Mesendoderm (in vitro differentiated cells): Measurements from ENCODE around the gene PLPPR4.

Source experiments
- DNase-seq: peaks from one replicate; pipeline ENCODE4 v3.0.0; 2013
- H2AK5ac ChIP-seq: 2 replicates; pipeline ENCODE4 v1.6.1; 2013; ENCODE audit warnings: low read length, inconsistent platforms
- H2BK120ac ChIP-seq: 2 replicates; pipeline ENCODE4 v1.6.1; 2013; ENCODE audit warnings: low read depth, mild to moderate bottlenecking, low read length, moderate library complexity, mixed read lengths
- H2BK15ac ChIP-seq: replicated peaks from 2 replicates; pipeline ENCODE4 v1.6.1; 2013; ENCODE audit warnings: low read depth, mild to moderate bottlenecking, moderate library complexity
- H2BK5ac ChIP-seq: 2 replicates; pipeline ENCODE4 v1.6.1; 2013; ENCODE audit warnings: low read length, inconsistent platforms
- H3K18ac ChIP-seq: 2 replicates; pipeline ENCODE4 v1.6.1; 2013; ENCODE audit warnings: mild to moderate bottlenecking, low read length, mixed read lengths
- H3K23ac ChIP-seq: one replicate; pipeline ENCODE4 v1.6.1; 2013; ENCODE audit warnings: low read length
- H3K27ac ChIP-seq: 2 replicates; pipeline ENCODE4 v1.5.1; 2013; ENCODE audit warnings: low read depth, mild to moderate bottlenecking, inconsistent platforms, low read length, moderate library complexity
- H3K27me3 ChIP-seq: 2 replicates; pipeline ENCODE4 v1.6.1; 2013; ENCODE audit warnings: low read length, control low read depth, mild to moderate bottlenecking, inconsistent platforms; ENCODE audit not compliant: insufficient read depth, poor library complexity
- H3K36me3 ChIP-seq: 2 replicates; pipeline ENCODE4 v1.6.1; 2013; ENCODE audit warnings: low read length, inconsistent platforms; ENCODE audit not compliant: control insufficient read depth, insufficient read depth
- H3K4ac ChIP-seq: one replicate; pipeline ENCODE4 v1.6.1; 2013; ENCODE audit warnings: low read depth, mild to moderate bottlenecking, low read length, moderate library complexity
- H3K4me1 ChIP-seq: 2 replicates; pipeline ENCODE4 v1.6.1; 2013; ENCODE audit warnings: low read depth, low read length, inconsistent platforms; ENCODE audit not compliant: control insufficient read depth
- H3K4me2 ChIP-seq: 2 replicates; pipeline ENCODE4 v1.6.1; 2013; ENCODE audit warnings: low read length
- H3K4me3 ChIP-seq: 2 replicates; pipeline ENCODE4 v1.5.1; 2013; ENCODE audit warnings: mild to moderate bottlenecking, low read length
- H3K56ac ChIP-seq: one replicate; pipeline ENCODE4 v1.6.1; 2013; ENCODE audit warnings: low read length
- H3K79me1 ChIP-seq: 2 replicates; pipeline ENCODE4 v1.6.1; 2013; ENCODE audit warnings: low read length, inconsistent platforms
- H3K79me2 ChIP-seq: 2 replicates; pipeline ENCODE4 v1.6.1; 2013; ENCODE audit warnings: mild to moderate bottlenecking, low read length; ENCODE audit not compliant: control insufficient read depth, insufficient read depth
- H3K9ac ChIP-seq: 2 replicates; pipeline ENCODE4 v1.6.1; 2013; ENCODE audit warnings: low read length, inconsistent platforms
- H4K5ac ChIP-seq: one replicate; pipeline ENCODE4 v1.6.1; 2013; ENCODE audit warnings: low read length
- H4K8ac ChIP-seq: one replicate; pipeline ENCODE4 v1.6.1; 2013; ENCODE audit warnings: low read depth, mild to moderate bottlenecking, control low read depth, low read length, moderate library complexity
- WGBS: extraction: QIAGEN DNeasy Blood & Tissue Kit; methylation state at CpG from one replicate; pipeline ENCODE4 v1.1.7; 2013; ENCODE audit warnings: low lambda C conversion rate, missing lambda C conversion rate; ENCODE audit not compliant: insufficient coverage; ENCODE audit errors: extremely low coverage; 5-methylcytosine and 5-hydroxymethylcytosine counted together

The PLPPR4 gene

GRCh38 chr1:99348397-99349132, 84.3 kb downstream of the PLPPR4 start:
- Histone ChIP-seq H3K79me1 (no peaks in the 10 kb centered on the region), H4K5ac (no peak overlapping the region), H3K23ac (no peak overlapping the region), H2BK15ac (no peak overlapping the region), H3K4me1 (no peaks in the 10 kb centered on the region), H3K79me2 (no peaks in the 10 kb centered on the region), H2BK5ac (no peak overlapping the region), H3K9ac (no peak overlapping the region), H3K56ac (no peak overlapping the region), H3K4ac (no peak overlapping the region), H3K36me3 (no peaks in the 10 kb centered on the region), H3K27ac (no peak overlapping the region), H3K4me2 (no peak overlapping the region), H3K27me3 (no peaks in the 10 kb centered on the region), H4K8ac (no peak overlapping the region), H2BK120ac (no peak overlapping the region), H3K4me3 (no peak overlapping the region), H3K18ac (no peak overlapping the region), H2AK5ac (no peak overlapping the region)
- no peak for DNase-seq
- WGBS = no CpG with 5 or more reads among the region's 5 CpGs

DNA sequence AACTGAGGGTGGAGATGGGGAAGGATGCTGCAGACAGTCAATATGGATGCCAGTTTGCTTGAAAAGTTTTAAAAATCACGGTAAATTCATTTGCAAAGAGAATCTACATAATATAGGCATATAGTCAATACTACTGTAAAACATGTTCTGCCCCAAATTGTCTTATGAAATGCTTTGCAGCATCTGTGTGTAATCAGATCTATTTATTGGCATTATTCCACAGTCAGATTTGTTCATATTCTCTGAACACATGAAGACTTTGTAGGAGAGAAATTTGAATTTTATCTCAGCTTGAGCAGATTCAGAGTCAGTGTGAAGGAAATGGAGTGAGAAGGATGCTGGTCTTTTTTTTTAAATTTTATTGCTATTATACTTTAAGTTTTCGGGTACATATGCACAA, 88.5 kb downstream of the PLPPR4 start:
- no peak overlapping the region for H2AK5ac ChIP-seq
- no peak overlapping the region for H3K9ac ChIP-seq
- no peak for DNase-seq
- H2BK5ac ChIP-seq = no peak overlapping the region
- H3K23ac ChIP-seq = no peak overlapping the region
- no peak overlapping the region for H3K27ac ChIP-seq
- no peaks in the 10 kb centered on the region for H3K79me1 ChIP-seq
- H3K4me3 ChIP-seq = no peak overlapping the region
- no peak overlapping the region for H3K18ac ChIP-seq
- no peak overlapping the region for H4K8ac ChIP-seq
- H3K79me2 ChIP-seq = no peaks in the 10 kb centered on the region
- no peak overlapping the region for H3K4ac ChIP-seq
- H3K27me3 ChIP-seq = no peaks in the 10 kb centered on the region
- WGBS = no CpG with 5 or more reads among the region's 2 CpGs
- H2BK15ac ChIP-seq = no peak overlapping the region
- H3K56ac ChIP-seq = no peak overlapping the region
- H3K4me2 ChIP-seq = no peak overlapping the region
- H2BK120ac ChIP-seq = no peak overlapping the region
- H3K36me3 ChIP-seq = no peaks in the 10 kb centered on the region
- H3K4me1 ChIP-seq = no peaks in the 10 kb centered on the region
- no peak overlapping the region for H4K5ac ChIP-seq

GRCh38 chr1:99358770-99359169, 94.5 kb downstream of the PLPPR4 start:
- H3K4ac ChIP-seq = no peak overlapping the region
- H3K18ac ChIP-seq = no peak overlapping the region
- H3K4me1 ChIP-seq = no peaks in the 10 kb centered on the region
- no peaks in the 10 kb centered on the region for H3K79me2 ChIP-seq
- no peak overlapping the region for H4K8ac ChIP-seq
- H3K27ac ChIP-seq = no peak overlapping the region
- DNase-seq = no peak
- H2AK5ac ChIP-seq = no peak overlapping the region
- H3K27me3 ChIP-seq = no peaks in the 10 kb centered on the region
- no peak overlapping the region for H2BK120ac ChIP-seq
- no peaks in the 10 kb centered on the region for H3K36me3 ChIP-seq
- H4K5ac ChIP-seq = no peak overlapping the region
- H2BK5ac ChIP-seq = no peak overlapping the region
- no peaks in the 10 kb centered on the region for H3K79me1 ChIP-seq
- H2BK15ac ChIP-seq = no peak overlapping the region
- H3K56ac ChIP-seq = no peak overlapping the region
- H3K23ac ChIP-seq = no peak overlapping the region
- H3K4me3 ChIP-seq = no peak overlapping the region
- H3K9ac ChIP-seq = no peak overlapping the region
- H3K4me2 ChIP-seq = no peak overlapping the region
